Mucosa of gallbladder (tissue), 1 donor: ENCODE measurements around the gene PYHIN1. TPM values are rescaled to one million over a fixed set of nuclear protein-coding genes. Genes with fewer than 3 reads are reported as not detected.
"Not testable (repeated sequence)": the region's sequence is repeated elsewhere in the genome, so short reads cannot be mapped to it uniquely, and the experiment has no call there.

ENCODE experiments used
- DNase-seq: peaks from one replicate; pipeline ENCODE4 v3.0.0-alpha.2; 2020; ENCODE audit warnings: low spot score
- total RNA-seq: library from RNA; stranded (reverse); gene quantifications from one replicate; pipeline ENCODE4 v1.2.1, GENCODE V29; 2021
- donor health status: DM: no; HTN: no; CAD: no.

Gene PYHIN1
- total RNA-seq, 1 donor from 2014 or later: 3.2 TPM

GRCh38 chr1:158979229-158979628 is 47.9 kb downstream of the PYHIN1 start:
- no peak for DNase-seq

GRCh38 chr1:158983235-158983634 is 51.9 kb downstream of the PYHIN1 start:
- DNase-seq: no peak

GRCh38 chr1:158984386-158984785 is 53.0 kb downstream of the PYHIN1 start:
- no peak for DNase-seq

- no peak for DNase-seq
Observed at GRCh38 chr1:158989424-158989823, 58.1 kb downstream of the PYHIN1 start.

- no peak for DNase-seq
Observed at GRCh38 chr1:158992787-158993312, 61.5 kb downstream of the PYHIN1 start.

- DNase-seq: no peak
Observed at GRCh38 chr1:158996998-158997397, 65.6 kb downstream of the PYHIN1 start.

GRCh38 chr1:158998037-158998780 is 66.9 kb downstream of the PYHIN1 start:
- DNase-seq: no peak

- DNase-seq: peak; percentile 55
Observed at GRCh38 chr1:158998781-158999161, 67.4 kb downstream of the PYHIN1 start.

- peak; percentile 80 for DNase-seq
Observed at GRCh38 chr1:158999316-159000069, 68.1 kb downstream of the PYHIN1 start.

- no peak for DNase-seq
Observed at GRCh38 chr1:159000070-159000409, 68.7 kb downstream of the PYHIN1 start.

- DNase-seq: peak; percentile 80
Observed at GRCh38 chr1:159000625-159001024, 69.3 kb downstream of the PYHIN1 start.

GRCh38 chr1:159005161-159005560 is 73.8 kb downstream of the PYHIN1 start:
- DNase-seq: no peak

- no peak for DNase-seq
Observed at GRCh38 chr1:159005676-159006075, 74.3 kb downstream of the PYHIN1 start.

- DNase-seq: not testable (repeated sequence)
Observed at GRCh38 chr1:159006210-159006807, 75.0 kb downstream of the PYHIN1 start.

- no peak for DNase-seq
Observed at GRCh38 chr1:159007726-159008125, 76.4 kb downstream of the PYHIN1 start.

GRCh38 chr1:159008744-159009188 is 77.4 kb downstream of the PYHIN1 start:
- no peak for DNase-seq

- DNase-seq: no peak
Observed at GRCh38 chr1:159009287-159009686, 77.9 kb downstream of the PYHIN1 start.

- DNase-seq: peak; percentile 62
Observed at GRCh38 chr1:159009704-159010361, 78.5 kb downstream of the PYHIN1 start, which contains the start of gene IFI16. Gene IFI16 (plus strand): TSS chr1:159009907. CDS start chr1:159014681, 4,774 bp downstream.

GRCh38 chr1:159010391-159010790 is 79.0 kb downstream of the PYHIN1 start:
- no peak for DNase-seq

GRCh38 chr1:159011001-159011400 is 79.6 kb downstream of the PYHIN1 start:
- not testable (repeated sequence) for DNase-seq

GRCh38 chr1:159011751-159012150 is 80.4 kb downstream of the PYHIN1 start:
- DNase-seq: no peak

- no peak for DNase-seq
Observed at GRCh38 chr1:159012495-159012894, 81.1 kb downstream of the PYHIN1 start.
